ENCODE data around the gene SUN3. TPM values are rescaled to one million over a fixed set of nuclear protein-coding genes. Genes with fewer than 3 reads are reported as not detected.

The SUN3 gene
- total and polyA plus RNA-seq, 9 of the 15 experiments (the other 6 are each of a cell fraction or from before 2014, with no cell fraction given), result 0.04 to 0.06 TPM; not detected in 7

Other genes with a start within 250 kb of the SUN3 start
- gene PKD1L1, start 80.6 kb downstream of the SUN3 start, total RNA-seq (2014; rRNA removed), result not detected in 2 replicates
- gene PKD1L1, start 80.6 kb downstream of the SUN3 start, total RNA-seq (2014; rRNA removed; fragmentation: Illumina TruSeq; extraction: Trizol), result not detected in 2 replicates
- gene PKD1L1, start 80.6 kb downstream of the SUN3 start, total RNA-seq (2015; rRNA removed; fragmentation: Illumina TruSeq; extraction: Trizol), result not detected in 2 replicates
- gene PKD1L1, start 80.6 kb downstream of the SUN3 start, total RNA-seq (2021), result 0.02 TPM in 1 of 2 replicates, not detected in the other
- gene PKD1L1, start 80.6 kb downstream of the SUN3 start, polyA plus RNA-seq (2011; rRNA removed), result 0.01 TPM in 1 of 2 replicates, not detected in the other
- gene PKD1L1, start 80.6 kb downstream of the SUN3 start, polyA plus RNA-seq (2014; fragmentation: Illumina TruSeq; extraction: Trizol), result 0.01 TPM in 1 of 2 replicates, not detected in the other
- not detected for gene PKD1L1, start 80.6 kb downstream of the SUN3 start, polyA plus RNA-seq (2014; fragmentation: Nextera tagmentation; extraction: Ambion mirVana)
- gene PKD1L1, start 80.6 kb downstream of the SUN3 start, polyA plus RNA-seq (2014; rRNA removed), result 0.04 TPM in 1 of 2 replicates, not detected in the other
- 9.8 and 11.5 TPM in 2 replicates for gene HUS1, start 49.5 kb downstream of the SUN3 start, total RNA-seq (2014; rRNA removed)
- gene HUS1, start 49.5 kb downstream of the SUN3 start, total RNA-seq (2014; rRNA removed; fragmentation: Illumina TruSeq; extraction: Trizol), result 14.5 and 15.8 TPM in 2 replicates
- 16.0 and 17.1 TPM in 2 replicates for gene HUS1, start 49.5 kb downstream of the SUN3 start, total RNA-seq (2015; rRNA removed; fragmentation: Illumina TruSeq; extraction: Trizol)
- 15.3 and 19.8 TPM in 2 replicates for gene HUS1, start 49.5 kb downstream of the SUN3 start, total RNA-seq (2021)
- gene HUS1, start 49.5 kb downstream of the SUN3 start, polyA plus RNA-seq (2011; rRNA removed), result 14.3 and 17.1 TPM in 2 replicates
- 16.5 and 20.8 TPM in 2 replicates for gene HUS1, start 49.5 kb downstream of the SUN3 start, polyA plus RNA-seq (2014; fragmentation: Illumina TruSeq; extraction: Trizol)
- 10 to 100 TPM; 25.2 to 27.0 TPM for gene HUS1, start 49.5 kb downstream of the SUN3 start, polyA plus RNA-seq (2014; fragmentation: Nextera tagmentation; extraction: Ambion mirVana)
- gene HUS1, start 49.5 kb downstream of the SUN3 start, polyA plus RNA-seq (2014; rRNA removed), result 14.7 and 15.9 TPM in 2 replicates
- gene C7orf57, start 6.4 kb upstream of the SUN3 start, total RNA-seq (2014; rRNA removed), result not detected in 2 replicates
- gene C7orf57, start 6.4 kb upstream of the SUN3 start, total RNA-seq (2014; rRNA removed; fragmentation: Illumina TruSeq; extraction: Trizol), result not detected in 2 replicates
- not detected in 2 replicates for gene C7orf57, start 6.4 kb upstream of the SUN3 start, total RNA-seq (2015; rRNA removed; fragmentation: Illumina TruSeq; extraction: Trizol)
- not detected in 2 replicates for gene C7orf57, start 6.4 kb upstream of the SUN3 start, total RNA-seq (2021)
- gene C7orf57, start 6.4 kb upstream of the SUN3 start, polyA plus RNA-seq (2011; rRNA removed), result not detected in 2 replicates
- not detected in 2 replicates for gene C7orf57, start 6.4 kb upstream of the SUN3 start, polyA plus RNA-seq (2014; fragmentation: Illumina TruSeq; extraction: Trizol)
- not detected for gene C7orf57, start 6.4 kb upstream of the SUN3 start, polyA plus RNA-seq (2014; fragmentation: Nextera tagmentation; extraction: Ambion mirVana)
- not detected in 2 replicates for gene C7orf57, start 6.4 kb upstream of the SUN3 start, polyA plus RNA-seq (2014; rRNA removed)
- 0.59 and 1.1 TPM in 2 replicates for gene UPP1, start 60.2 kb upstream of the SUN3 start, total RNA-seq (2014; rRNA removed)
- 0.35 and 0.73 TPM in 2 replicates for gene UPP1, start 60.2 kb upstream of the SUN3 start, total RNA-seq (2014; rRNA removed; fragmentation: Illumina TruSeq; extraction: Trizol)
- gene UPP1, start 60.2 kb upstream of the SUN3 start, total RNA-seq (2015; rRNA removed; fragmentation: Illumina TruSeq; extraction: Trizol), result 1.0 and 1.2 TPM in 2 replicates
- gene UPP1, start 60.2 kb upstream of the SUN3 start, total RNA-seq (2021), result 1.8 and 2.3 TPM in 2 replicates
- 0.61 and 0.65 TPM in 2 replicates for gene UPP1, start 60.2 kb upstream of the SUN3 start, polyA plus RNA-seq (2011; rRNA removed)
- gene UPP1, start 60.2 kb upstream of the SUN3 start, polyA plus RNA-seq (2014; fragmentation: Illumina TruSeq; extraction: Trizol), result 0.46 and 1.1 TPM in 2 replicates
- gene UPP1, start 60.2 kb upstream of the SUN3 start, polyA plus RNA-seq (2014; fragmentation: Nextera tagmentation; extraction: Ambion mirVana), result under 1 TPM; 0.38 to 0.55 TPM
- gene UPP1, start 60.2 kb upstream of the SUN3 start, polyA plus RNA-seq (2014; rRNA removed), result 1.7 and 2.4 TPM in 2 replicates
- gene ABCA13, start 142.4 kb upstream of the SUN3 start, total RNA-seq (2014; rRNA removed), result 0.14 and 0.24 TPM in 2 replicates
- gene ABCA13, start 142.4 kb upstream of the SUN3 start, total RNA-seq (2014; rRNA removed; fragmentation: Illumina TruSeq; extraction: Trizol), result 0.26 and 0.58 TPM in 2 replicates
- gene ABCA13, start 142.4 kb upstream of the SUN3 start, total RNA-seq (2015; rRNA removed; fragmentation: Illumina TruSeq; extraction: Trizol), result 0.19 and 0.29 TPM in 2 replicates
- gene ABCA13, start 142.4 kb upstream of the SUN3 start, total RNA-seq (2021), result 0.64 and 0.69 TPM in 2 replicates
- 0.69 and 1.5 TPM in 2 replicates for gene ABCA13, start 142.4 kb upstream of the SUN3 start, polyA plus RNA-seq (2011; rRNA removed)
- 0.28 and 0.42 TPM in 2 replicates for gene ABCA13, start 142.4 kb upstream of the SUN3 start, polyA plus RNA-seq (2014; fragmentation: Illumina TruSeq; extraction: Trizol)
- under 1 TPM; 0.31 to 0.38 TPM for gene ABCA13, start 142.4 kb upstream of the SUN3 start, polyA plus RNA-seq (2014; fragmentation: Nextera tagmentation; extraction: Ambion mirVana)
- gene ABCA13, start 142.4 kb upstream of the SUN3 start, polyA plus RNA-seq (2014; rRNA removed), result 0.24 and 0.36 TPM in 2 replicates